Retina (tissue), 1 donor: ENCODE data around the gene FBP2.
"Not testable (repeated sequence)": the region's sequence is repeated elsewhere in the genome, so short reads cannot be mapped to it uniquely, and the experiment has no call there.

Experiments used
- DNase-seq: peaks from one replicate; pipeline ENCODE4 v3.0.0-alpha.2; 2016

Gene FBP2

GRCh38 chr9:94557376-94557775 lies 36.2 kb downstream of the FBP2 start:
- DNase-seq, result no peak

- peak; percentile 2 for DNase-seq
Observed at GRCh38 chr9:94554439-94555331, 38.9 kb downstream of the FBP2 start, which contains the start of gene PCAT7. TSS of gene PCAT7 (plus strand) at chr9:94555083.

GRCh38 chr9:94554078-94554438 lies 39.6 kb downstream of the FBP2 start:
- no peak for DNase-seq

- no peak for DNase-seq
Observed at GRCh38 chr9:94553029-94553938, 40.3 kb downstream of the FBP2 start.

- no peak for DNase-seq
Observed at GRCh38 chr9:94545940-94546339, 47.7 kb downstream of the FBP2 start.

GRCh38 chr9:94544335-94544734 lies 49.3 kb downstream of the FBP2 start:
- DNase-seq, result not testable (repeated sequence)

- no peak for DNase-seq
Observed at GRCh38 chr9:94538908-94539307, 54.7 kb downstream of the FBP2 start.

- no peak for DNase-seq
Observed at GRCh38 chr9:94534901-94535300, 58.7 kb downstream of the FBP2 start.

GRCh38 chr9:94533601-94534000 lies 60.0 kb downstream of the FBP2 start:
- DNase-seq, result no peak

- DNase-seq, result no peak
Observed at GRCh38 chr9:94533155-94533554, 60.5 kb downstream of the FBP2 start.

- DNase-seq, result no peak
Observed at GRCh38 chr9:94528886-94529285, 64.7 kb downstream of the FBP2 start.

GRCh38 chr9:94526951-94527350 lies 66.7 kb downstream of the FBP2 start:
- no peak for DNase-seq

GRCh38 chr9:94526271-94526670 lies 67.4 kb downstream of the FBP2 start:
- DNase-seq, result no peak

GRCh38 chr9:94525396-94526035 lies 68.1 kb downstream of the FBP2 start:
- DNase-seq, result no peak

GRCh38 chr9:94517254-94517653 lies 76.4 kb downstream of the FBP2 start:
- DNase-seq, result no peak

GRCh38 chr9:94514722-94515121 lies 78.9 kb downstream of the FBP2 start:
- no peak for DNase-seq

- no peak for DNase-seq
Observed at GRCh38 chr9:94511955-94512265, 81.7 kb downstream of the FBP2 start.

GRCh38 chr9:94511134-94511954 lies 82.3 kb downstream of the FBP2 start:
- DNase-seq, result no peak
